ENCODE measurements around the gene LAMA5.

LAMA5 gene

GRCh38 chr20:62363920-62364851 lies 2.9 kb downstream of the LAMA5 start:
- no peak for DNase-seq

DNA sequence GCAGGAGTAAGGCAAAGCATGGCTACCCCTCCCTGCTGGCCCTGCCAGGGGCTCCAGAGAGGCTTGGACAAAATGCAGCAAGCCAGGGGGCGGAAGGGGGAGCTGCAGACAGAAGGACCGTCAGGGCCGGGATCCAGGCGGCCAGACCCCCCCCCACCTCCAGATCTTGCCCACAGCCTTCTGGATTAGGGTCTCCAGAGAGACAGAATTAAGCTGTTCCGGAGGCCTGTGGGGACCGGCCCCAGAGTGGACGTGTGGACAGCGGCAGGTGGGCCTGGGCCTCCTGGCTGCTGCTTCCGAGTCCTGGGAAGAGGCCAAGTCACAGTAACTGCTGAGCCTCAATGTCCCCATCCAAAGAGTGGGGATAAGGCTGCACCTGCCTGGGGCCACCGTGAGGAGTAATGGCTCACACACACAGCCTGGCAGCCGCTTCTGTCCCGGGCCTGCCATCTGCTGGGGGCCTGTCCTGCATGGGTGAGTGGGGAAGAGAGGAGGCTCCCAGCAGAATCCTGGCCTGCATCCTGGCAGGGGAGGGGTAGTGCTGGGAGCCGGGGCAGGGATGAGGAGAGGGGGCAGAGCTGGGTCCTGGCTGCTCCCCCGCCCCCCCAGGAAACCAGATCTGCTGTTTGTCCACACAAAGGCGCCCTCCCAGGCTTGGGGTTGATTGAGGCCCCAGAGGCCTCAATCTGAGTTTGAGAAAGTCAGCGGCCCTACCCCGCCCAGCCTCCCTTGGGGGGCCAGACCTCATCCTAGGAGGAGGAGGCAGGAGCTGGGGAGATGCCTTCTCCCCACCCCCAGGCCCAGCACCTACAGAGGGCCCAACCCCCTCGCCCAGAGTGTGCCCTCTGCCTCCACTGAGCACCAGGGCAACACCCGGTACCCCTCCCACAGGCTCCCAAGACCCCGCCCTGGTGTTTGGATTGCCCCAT lies 3.9 kb downstream of the LAMA5 start:
- H3K9me3 ChIP-seq (ENCODE audit: control insufficient read depth, low read length) = no peaks in the 10 kb centered on the region
- H3K4me1 ChIP-seq (ENCODE audit: control insufficient read depth, insufficient read depth, low read length, poor library complexity, severe bottlenecking) = peaks cover 16% of the 10 kb centered on the region
- no peak for DNase-seq
- no peak overlapping the region for H3K27ac ChIP-seq (ENCODE audit: insufficient read depth, low read length, poor library complexity, severe bottlenecking)
- H3K4me3 ChIP-seq (ENCODE audit: insufficient read depth, low read depth, low read length, poor library complexity, severe bottlenecking) = no peak overlapping the region
- peaks cover 28% of the 10 kb centered on the region for H3K27me3 ChIP-seq (replicated peaks; ENCODE audit: control insufficient read depth, insufficient read depth, low read length, poor library complexity, severe bottlenecking)
- H3K36me3 ChIP-seq (ENCODE audit: control insufficient read depth, insufficient read depth, low read length) = no peaks in the 10 kb centered on the region

More at GRCh38 chr20:62363920-62364851, 2.9 kb downstream of the LAMA5 start:
- Histone ChIP-seq H3K4me1 (ENCODE audit: control insufficient read depth, insufficient read depth, low read length, poor library complexity, severe bottlenecking) (peaks cover 16% of the 10 kb centered on the region), H3K27me3 (replicated peaks; ENCODE audit: control insufficient read depth, insufficient read depth, low read length, poor library complexity, severe bottlenecking) (peaks cover 38% of the 10 kb centered on the region), H3K9me3 (ENCODE audit: control insufficient read depth, low read length) (no peaks in the 10 kb centered on the region), H3K36me3 (ENCODE audit: control insufficient read depth, insufficient read depth, low read length) (no peaks in the 10 kb centered on the region), H3K4me3 (ENCODE audit: insufficient read depth, low read depth, low read length, poor library complexity, severe bottlenecking) (no peak overlapping the region), H3K27ac (ENCODE audit: insufficient read depth, low read length, poor library complexity, severe bottlenecking) (no peak overlapping the region)

GRCh38 chr20:62362590-62362940 lies 4.5 kb downstream of the LAMA5 start:
- Histone ChIP-seq H3K9me3 (ENCODE audit: control insufficient read depth, low read length) (no peaks in the 10 kb centered on the region), H3K4me3 (ENCODE audit: insufficient read depth, low read depth, low read length, poor library complexity, severe bottlenecking) (no peak overlapping the region), H3K27ac (ENCODE audit: insufficient read depth, low read length, poor library complexity, severe bottlenecking) (no peak overlapping the region), H3K27me3 (replicated peaks; ENCODE audit: control insufficient read depth, insufficient read depth, low read length, poor library complexity, severe bottlenecking) (peaks cover 22% of the 10 kb centered on the region), H3K36me3 (ENCODE audit: control insufficient read depth, insufficient read depth, low read length) (no peaks in the 10 kb centered on the region), H3K4me1 (ENCODE audit: control insufficient read depth, insufficient read depth, low read length, poor library complexity, severe bottlenecking) (peaks cover 10% of the 10 kb centered on the region)
- DNase-seq = no peak

DNA sequence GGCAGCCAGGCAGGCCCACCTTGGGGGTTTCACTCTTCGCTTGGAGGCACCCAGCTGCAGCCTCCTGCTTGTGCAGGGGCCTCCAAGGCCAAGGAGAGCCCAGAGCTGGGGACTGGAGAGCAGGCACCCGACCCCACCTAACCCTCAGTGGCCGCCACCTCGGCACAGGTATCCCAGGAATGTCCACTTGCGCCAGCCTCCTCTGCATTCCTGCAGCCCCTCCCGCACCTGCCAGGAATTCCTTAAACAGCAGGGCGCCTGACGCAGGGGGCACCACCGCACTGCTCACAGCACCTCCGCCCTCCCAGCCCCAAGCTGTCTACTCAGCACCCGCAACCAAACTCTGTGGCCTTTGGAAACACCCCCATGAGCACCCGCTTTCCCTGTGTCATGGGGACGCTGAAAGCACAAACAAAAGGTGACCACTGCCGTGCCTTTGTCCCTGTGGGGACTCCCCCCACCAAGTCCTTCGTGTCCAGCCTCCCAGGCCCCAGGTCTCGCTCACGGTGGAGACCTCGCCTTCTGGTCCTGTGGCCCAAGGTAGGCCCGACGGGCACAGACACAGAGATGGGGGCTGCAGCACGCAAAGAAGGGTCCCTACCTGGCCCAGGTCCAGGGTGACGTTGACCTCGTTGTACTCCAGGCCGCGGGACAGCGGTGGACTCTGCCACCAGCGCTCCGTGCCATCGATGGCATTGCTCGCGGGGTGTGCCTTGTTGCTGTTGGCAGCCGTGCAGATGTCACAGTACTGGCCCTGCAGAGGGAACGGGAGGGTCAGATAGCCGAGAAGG lies 5.1 kb downstream of the LAMA5 start:
- Histone ChIP-seq H3K4me3 (ENCODE audit: insufficient read depth, low read depth, low read length, poor library complexity, severe bottlenecking) (no peak overlapping the region), H3K27me3 (replicated peaks; ENCODE audit: control insufficient read depth, insufficient read depth, low read length, poor library complexity, severe bottlenecking) (peaks cover 19% of the 10 kb centered on the region), H3K9me3 (ENCODE audit: control insufficient read depth, low read length) (no peaks in the 10 kb centered on the region), H3K4me1 (ENCODE audit: control insufficient read depth, insufficient read depth, low read length, poor library complexity, severe bottlenecking) (peaks cover 8% of the 10 kb centered on the region), H3K27ac (ENCODE audit: insufficient read depth, low read length, poor library complexity, severe bottlenecking) (no peak overlapping the region), H3K36me3 (ENCODE audit: control insufficient read depth, insufficient read depth, low read length) (no peaks in the 10 kb centered on the region)
- DNase-seq = no peak

- Histone ChIP-seq H3K27me3 (replicated peaks; ENCODE audit: control insufficient read depth, insufficient read depth, low read length, poor library complexity, severe bottlenecking) (peaks cover 12% of the 10 kb centered on the region), H3K27ac (ENCODE audit: insufficient read depth, low read length, poor library complexity, severe bottlenecking) (no peak overlapping the region), H3K4me3 (ENCODE audit: insufficient read depth, low read depth, low read length, poor library complexity, severe bottlenecking) (no peak overlapping the region), H3K36me3 (ENCODE audit: control insufficient read depth, insufficient read depth, low read length) (no peaks in the 10 kb centered on the region), H3K4me1 (ENCODE audit: control insufficient read depth, insufficient read depth, low read length, poor library complexity, severe bottlenecking) (peaks cover 1% of the 10 kb centered on the region), H3K9me3 (ENCODE audit: control insufficient read depth, low read length) (no peaks in the 10 kb centered on the region)
- no peak for DNase-seq
Observed at GRCh38 chr20:62360854-62361798, 6.0 kb downstream of the LAMA5 start.

- H3K27ac ChIP-seq (ENCODE audit: insufficient read depth, low read length, poor library complexity, severe bottlenecking) = no peak overlapping the region
Observed at GRCh38 chr20:62359491-62360121, 7.5 kb downstream of the LAMA5 start.

DNA sequence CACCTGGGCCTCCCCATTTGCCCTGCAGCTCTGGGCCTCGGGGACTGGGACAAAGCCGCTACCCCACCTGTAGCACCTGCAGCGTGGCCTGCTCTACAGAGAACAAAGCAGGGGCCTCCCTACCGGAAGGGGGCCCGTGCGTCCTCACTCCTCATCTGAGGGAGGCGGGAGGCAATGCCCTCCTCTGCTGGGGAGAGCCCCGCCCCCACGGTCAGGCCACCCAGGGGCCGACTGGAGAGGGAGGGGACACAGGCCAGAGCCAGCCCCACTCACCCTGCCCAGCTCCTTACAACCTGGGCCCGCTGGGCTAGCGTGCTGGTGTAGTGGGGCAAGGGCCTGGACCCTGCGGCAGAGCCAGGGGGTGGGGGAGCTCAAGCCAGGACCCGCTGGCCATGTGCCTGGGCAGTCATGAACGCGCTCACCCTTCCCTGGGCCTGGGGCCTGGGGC lies 8.0 kb downstream of the LAMA5 start:
- Histone ChIP-seq H3K27ac (ENCODE audit: insufficient read depth, low read length, poor library complexity, severe bottlenecking) (no peak overlapping the region), H3K36me3 (ENCODE audit: control insufficient read depth, insufficient read depth, low read length) (no peaks in the 10 kb centered on the region), H3K4me1 (ENCODE audit: control insufficient read depth, insufficient read depth, low read length, poor library complexity, severe bottlenecking) (no peaks in the 10 kb centered on the region), H3K4me3 (ENCODE audit: insufficient read depth, low read depth, low read length, poor library complexity, severe bottlenecking) (no peak overlapping the region), H3K9me3 (ENCODE audit: control insufficient read depth, low read length) (no peaks in the 10 kb centered on the region), H3K27me3 (replicated peaks; ENCODE audit: control insufficient read depth, insufficient read depth, low read length, poor library complexity, severe bottlenecking) (no peaks in the 10 kb centered on the region)
- no peak for DNase-seq

More at GRCh38 chr20:62359491-62360121, 7.5 kb downstream of the LAMA5 start:
- Histone ChIP-seq H3K4me1 (ENCODE audit: control insufficient read depth, insufficient read depth, low read length, poor library complexity, severe bottlenecking) (no peaks in the 10 kb centered on the region), H3K4me3 (ENCODE audit: insufficient read depth, low read depth, low read length, poor library complexity, severe bottlenecking) (no peak overlapping the region), H3K9me3 (ENCODE audit: control insufficient read depth, low read length) (no peaks in the 10 kb centered on the region), H3K27me3 (replicated peaks; ENCODE audit: control insufficient read depth, insufficient read depth, low read length, poor library complexity, severe bottlenecking) (no peaks in the 10 kb centered on the region), H3K36me3 (ENCODE audit: control insufficient read depth, insufficient read depth, low read length) (no peaks in the 10 kb centered on the region)
- DNase-seq = no peak

- Histone ChIP-seq H3K4me3 (ENCODE audit: insufficient read depth, low read depth, low read length, poor library complexity, severe bottlenecking) (no peak overlapping the region), H3K9me3 (ENCODE audit: control insufficient read depth, low read length) (no peaks in the 10 kb centered on the region), H3K27me3 (replicated peaks; ENCODE audit: control insufficient read depth, insufficient read depth, low read length, poor library complexity, severe bottlenecking) (no peaks in the 10 kb centered on the region), H3K27ac (ENCODE audit: insufficient read depth, low read length, poor library complexity, severe bottlenecking) (no peak overlapping the region), H3K36me3 (ENCODE audit: control insufficient read depth, insufficient read depth, low read length) (no peaks in the 10 kb centered on the region), H3K4me1 (ENCODE audit: control insufficient read depth, insufficient read depth, low read length, poor library complexity, severe bottlenecking) (no peaks in the 10 kb centered on the region)
- no peak for DNase-seq
Observed at GRCh38 chr20:62358171-62359042, 8.7 kb downstream of the LAMA5 start.
